DMS 273 (cell line): ENCODE results near the gene ALK.

ENCODE experiments used
- DNase-seq: peaks from one replicate; lab custom pipeline; 2025; ENCODE audit not compliant: unreplicated experiment; lab: John Stamatoyannopoulos, UW

Gene ALK

DNA sequence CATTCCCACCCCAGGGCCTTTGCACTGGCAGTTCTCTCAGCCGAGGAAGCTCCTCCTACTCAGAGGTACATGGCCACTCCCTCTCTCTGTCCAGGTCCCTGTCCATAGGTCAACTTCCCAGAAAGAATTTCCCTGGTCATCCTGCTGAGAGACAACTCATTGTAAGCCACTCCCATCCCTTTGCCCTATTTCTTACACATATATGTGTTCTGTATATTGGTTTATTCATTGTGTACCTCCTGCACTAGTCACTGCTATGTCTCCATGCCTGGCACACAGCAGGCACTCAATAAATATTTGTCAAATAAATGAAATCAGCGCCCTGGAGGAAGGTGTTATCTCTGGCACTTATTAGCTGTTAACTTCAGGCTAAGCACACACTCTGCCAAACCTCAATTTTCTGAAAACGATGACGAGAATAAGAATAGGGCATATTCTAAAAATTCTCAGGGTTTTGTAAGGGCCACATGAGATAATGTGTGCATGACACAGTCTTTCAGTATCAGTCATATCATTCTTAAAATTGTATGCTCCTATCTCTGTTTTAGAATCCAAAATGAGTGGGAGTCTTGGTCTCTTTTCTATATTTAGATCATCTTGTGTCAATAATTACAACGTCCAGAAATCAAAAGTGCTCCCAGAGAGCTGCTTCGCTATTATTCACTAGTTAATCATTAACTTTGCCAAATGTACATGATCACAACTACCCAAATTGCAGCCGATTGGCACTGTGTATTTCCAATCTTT is 198.0 kb downstream of the ALK start:
- DNase-seq = no peak

DNA sequence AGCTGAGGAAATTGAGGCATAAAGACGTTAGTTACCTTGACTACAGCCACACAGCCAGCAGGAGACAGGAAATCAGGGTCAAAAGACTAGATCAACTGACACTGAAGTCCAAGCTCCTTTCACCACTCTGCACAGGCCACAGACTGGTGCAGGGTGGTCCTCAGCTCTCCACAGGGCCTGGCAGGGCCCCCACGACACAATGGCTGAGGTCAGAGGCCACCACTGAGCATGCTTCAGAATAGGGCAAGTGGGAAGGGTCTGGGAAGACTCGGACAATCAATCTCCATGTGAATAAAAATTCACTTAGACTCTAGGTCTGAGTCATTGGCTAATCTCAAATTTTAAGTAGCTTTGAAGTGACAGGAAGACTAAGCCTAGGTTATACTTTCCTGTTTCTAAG is 201.7 kb downstream of the ALK start:
- DNase-seq = no peak

DNA sequence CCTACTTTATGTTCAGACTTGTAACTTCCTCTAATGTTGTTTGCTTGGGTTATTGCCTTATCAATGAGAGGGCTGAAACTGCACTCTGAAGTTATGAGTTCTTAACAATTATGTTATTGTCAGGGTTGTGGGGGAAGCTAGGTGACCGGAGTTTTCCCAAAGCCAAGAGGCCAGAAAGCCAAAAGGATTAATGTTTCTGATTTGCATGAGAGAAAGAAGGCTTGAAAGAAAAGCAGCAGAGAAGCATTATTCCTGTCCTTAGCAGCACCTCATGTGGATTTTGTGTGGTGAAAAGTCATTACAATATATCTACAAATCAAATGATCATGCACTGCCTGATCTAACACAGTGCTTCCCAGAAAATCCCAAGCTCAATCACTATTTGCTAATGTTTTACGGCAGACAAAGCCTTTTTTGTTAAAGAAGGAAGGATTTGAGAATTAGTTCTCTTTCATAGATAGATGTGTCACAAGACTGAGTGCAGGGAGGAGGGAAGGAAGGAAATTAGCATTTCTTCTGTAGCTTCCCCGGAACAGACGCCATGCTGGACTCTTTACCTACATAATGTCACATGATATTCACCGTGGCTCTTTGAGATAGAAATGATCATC is 203.2 kb downstream of the ALK start:
- DNase-seq = no peak

DNA sequence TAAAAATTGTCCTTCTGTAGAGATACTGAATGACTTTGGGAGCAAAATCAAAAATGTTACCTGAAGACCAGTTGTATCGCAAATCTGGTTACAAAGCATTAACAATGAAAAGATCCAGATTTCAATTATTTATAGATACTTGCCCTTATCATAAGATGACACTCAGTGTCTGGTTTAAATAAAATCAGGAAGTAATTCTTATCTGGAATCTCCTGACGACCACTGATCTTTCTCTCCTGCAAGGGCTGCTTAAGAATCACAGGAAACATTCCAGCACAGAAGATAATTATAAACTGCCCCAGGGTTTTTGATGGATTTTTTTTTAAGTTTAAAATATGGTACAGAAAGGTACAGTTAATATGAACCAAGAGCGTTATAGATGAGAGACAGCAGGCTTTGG is 205.7 kb downstream of the ALK start:
- DNase-seq = no peak

DNA sequence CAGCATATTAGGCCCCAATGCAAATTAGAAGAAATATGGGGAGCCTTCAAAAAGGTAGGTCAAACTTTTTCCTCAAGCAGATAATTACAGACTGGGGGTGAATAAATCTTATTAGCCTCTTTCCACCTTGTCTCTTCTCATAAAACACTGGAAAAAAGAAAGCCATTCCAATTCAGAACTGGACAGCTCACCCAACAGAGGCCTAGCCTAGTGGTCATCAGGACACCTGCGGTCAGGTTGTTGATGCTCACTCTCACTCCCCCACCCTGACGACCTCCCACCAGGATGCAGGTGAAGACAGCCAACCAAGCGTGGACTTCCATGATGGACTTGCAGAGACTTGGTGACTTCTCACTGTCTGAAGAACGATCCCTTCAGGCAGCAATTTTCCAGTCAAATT is 207.1 kb downstream of the ALK start:
- no peak for DNase-seq

GRCh38 chr2:29706171-29706720 is 215.1 kb downstream of the ALK start:
- DNase-seq = peak; percentile 98

DNA sequence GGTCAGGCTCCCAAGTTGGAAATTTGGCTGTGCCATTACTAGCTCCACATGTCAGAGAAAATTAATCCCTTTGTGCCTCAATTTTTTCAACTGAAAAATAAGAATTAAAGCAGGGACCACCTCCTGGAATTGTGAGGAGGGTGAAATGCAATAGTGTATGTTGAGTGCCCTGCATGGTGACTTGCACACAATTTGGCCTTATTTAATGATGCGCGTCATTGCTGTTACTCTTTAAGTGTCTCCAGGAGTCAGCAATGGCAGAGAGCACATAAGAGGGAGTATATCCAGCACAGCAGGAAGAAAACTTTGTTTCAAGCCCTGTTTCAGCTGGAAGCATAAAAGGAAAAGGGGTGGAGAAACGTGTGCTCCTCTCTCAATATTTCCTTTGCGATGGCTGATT is 215.8 kb downstream of the ALK start:
- DNase-seq = no peak

DNA sequence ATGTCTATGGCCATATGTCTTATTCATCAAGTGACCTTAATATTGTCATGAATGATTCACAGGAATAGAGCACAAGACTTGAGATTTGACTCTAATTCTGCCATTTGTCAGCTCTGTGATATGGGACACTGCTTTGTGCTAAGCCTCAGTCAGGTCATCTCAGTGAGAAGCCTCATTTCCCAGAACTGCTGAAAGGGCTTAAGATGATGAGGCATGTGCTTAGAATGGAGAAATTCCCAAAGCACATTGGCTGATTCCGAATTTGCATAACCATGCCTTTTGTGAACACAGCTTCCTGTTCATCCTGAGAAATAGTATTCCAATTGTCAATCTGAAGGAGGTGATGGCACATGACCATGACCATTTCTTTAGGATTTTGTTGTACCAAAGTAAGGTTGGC is 218.1 kb downstream of the ALK start:
- peak; percentile 85 for DNase-seq

DNA sequence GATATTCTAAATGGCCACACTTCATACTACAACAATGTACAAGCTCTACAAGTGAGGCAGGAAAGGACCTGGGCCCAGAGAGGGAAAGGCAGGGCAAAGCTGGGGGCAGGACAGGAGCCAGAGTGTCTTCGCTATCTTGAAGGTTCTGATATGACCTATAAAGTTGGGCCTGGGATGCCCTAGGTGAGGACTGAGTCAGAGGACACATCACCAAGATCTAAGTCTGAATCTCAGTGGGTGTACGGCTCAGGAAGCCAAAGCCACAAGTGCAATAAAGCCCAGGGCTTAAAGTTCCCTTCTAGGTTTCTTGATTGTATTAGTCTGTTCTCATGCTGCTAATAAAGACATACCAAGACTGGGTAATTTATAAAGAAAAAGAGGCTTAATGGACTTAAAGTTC is 219.1 kb downstream of the ALK start:
- no peak for DNase-seq

GRCh38 chr2:29700560-29700959 is 220.8 kb downstream of the ALK start:
- DNase-seq = no peak

GRCh38 chr2:29699045-29699444 is 222.3 kb downstream of the ALK start:
- no peak for DNase-seq

GRCh38 chr2:29698216-29698615 is 223.2 kb downstream of the ALK start:
- DNase-seq = no peak

DNA sequence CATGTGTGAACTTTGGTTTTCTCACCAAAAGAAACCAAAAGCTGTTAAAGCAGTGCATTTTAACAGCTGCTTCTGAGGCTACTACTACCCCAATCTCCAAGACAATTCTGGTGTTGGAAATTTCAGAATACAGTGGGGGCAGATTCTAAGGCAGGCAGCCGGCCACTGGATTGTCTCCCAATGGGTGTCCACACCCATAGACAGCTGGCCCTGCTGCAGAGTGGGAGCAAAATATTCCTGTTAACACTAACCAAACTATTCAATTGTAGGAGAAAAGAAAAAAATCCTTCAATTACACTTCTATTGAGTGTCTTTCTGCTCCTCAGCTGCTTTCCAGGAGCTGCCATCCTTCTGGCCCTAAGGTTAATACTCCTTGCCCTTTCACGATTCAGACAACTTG is 223.7 kb downstream of the ALK start:
- no peak for DNase-seq

DNA sequence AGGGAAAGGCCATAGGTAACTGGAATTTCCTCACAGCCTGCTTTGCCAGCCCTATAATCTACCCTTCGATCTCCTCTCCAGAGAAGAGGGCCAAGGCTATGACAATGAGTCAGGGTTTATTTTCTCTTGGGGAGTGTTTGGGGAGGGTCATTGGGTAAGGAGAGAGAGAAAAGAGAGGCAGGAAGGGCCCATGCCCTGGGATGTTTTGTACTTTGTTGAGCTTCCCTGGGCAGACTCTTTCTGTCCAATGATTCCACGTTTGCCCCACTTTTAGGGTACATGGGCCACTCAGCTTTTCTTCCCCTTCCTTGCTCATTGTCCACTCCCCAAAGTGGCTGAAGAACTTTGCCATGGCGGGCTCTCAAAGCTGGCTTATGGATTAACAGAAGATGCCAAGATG is 224.2 kb downstream of the ALK start:
- no peak for DNase-seq

DNA sequence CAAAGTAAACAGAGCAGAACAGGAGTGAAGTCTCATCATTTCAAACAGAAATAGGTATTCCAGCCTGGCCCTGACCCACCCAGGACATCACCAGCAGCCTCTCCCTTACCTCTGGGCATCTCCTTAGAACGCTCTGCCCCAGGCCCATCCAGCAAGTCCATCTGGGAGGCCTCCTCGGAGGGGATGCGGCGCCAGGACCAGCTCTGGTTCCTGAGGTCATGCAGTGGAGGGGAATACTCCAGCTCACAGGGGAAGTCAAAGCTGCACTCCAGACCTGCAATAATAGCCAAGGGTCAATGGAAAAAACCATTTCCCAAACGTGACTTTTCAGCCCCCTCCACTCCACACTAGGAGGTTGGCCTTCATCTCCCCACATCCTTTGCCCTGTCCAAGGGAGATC is 226.6 kb downstream of the ALK start:
- DNase-seq = no peak

DNA sequence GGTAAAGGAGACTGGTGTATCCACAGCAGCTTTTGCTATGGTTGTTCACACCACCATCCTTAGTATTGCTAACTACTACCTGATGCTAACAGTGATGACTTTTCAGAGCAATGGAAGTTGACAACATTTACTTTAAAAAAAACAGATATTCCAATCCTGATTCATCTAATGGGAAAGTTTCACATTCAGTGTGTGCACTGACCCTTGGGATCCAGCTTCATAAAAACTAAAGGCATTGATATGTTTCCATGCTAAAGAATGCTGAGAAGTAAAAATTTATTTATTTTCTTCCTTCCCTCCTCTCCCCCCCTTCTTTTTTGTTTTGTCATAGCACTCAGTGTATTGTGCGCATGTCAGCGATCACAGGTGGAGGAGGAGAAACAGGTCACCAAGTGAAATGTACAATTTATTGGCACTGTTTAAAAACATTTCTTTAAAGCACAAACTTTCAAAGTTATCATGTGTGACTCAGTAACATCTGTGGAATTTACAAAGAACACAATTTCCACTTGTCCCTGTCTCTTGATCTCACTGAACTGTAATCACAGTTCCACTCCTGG is 229.9 kb downstream of the ALK start:
- no peak for DNase-seq

DNA sequence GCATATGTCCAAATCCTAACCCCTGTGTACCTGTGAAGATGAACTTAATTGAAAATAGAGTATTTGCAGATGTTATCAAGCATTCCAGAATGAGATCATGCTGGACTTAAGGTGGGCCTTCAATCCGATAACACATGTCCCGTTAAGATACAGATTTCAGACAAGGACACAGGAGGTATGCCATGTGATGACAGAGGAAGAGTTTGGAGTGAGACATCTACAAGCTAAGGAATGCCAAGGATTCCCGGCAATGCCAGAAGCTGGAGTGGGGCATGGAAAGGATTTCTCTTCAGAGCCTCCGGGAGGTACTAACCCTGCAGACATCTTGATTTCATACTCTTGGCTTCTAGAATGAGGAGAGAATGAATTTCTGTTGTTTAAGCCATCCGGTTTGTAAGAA is 231.7 kb downstream of the ALK start:
- no peak for DNase-seq

DNA sequence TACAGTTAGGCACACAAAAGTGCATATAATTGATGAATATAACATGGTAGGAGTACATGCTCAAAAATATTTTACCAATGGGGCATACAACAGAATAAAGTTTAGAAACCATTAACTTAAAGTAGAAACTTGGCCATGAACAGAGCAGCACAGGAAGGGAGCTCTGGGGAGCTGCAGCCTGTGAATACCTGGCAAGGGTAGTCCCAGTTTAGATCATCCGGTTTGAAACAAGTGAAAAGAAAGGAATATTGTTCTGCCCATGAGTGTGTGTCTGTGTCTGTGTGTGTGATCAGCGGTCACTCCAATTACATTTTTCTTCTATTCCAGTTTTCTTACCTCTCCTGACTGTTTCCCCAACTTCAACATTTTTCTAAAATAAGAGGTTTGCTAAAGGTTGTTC is 233.0 kb downstream of the ALK start:
- DNase-seq = no peak

DNA sequence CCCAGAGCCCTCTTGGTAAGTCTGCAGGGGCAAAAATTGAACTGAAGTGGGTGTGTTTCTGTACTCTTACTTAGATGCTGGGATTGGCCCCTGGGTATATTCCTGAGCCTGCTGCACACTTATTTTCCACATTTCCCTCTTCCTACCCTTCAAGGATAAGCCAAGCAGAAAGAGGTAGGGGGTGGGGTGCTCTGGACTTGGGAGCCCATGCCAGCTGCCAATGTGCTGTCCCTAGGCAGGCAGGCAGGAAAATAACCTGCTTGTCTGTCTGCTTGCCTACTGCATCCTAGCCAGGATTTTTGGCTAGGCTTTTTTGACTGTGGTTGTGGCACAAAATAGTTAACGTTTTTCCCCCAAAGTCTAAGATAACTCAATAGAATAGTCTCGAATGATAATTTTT is 234.3 kb downstream of the ALK start:
- peak; percentile 48 for DNase-seq

DNA sequence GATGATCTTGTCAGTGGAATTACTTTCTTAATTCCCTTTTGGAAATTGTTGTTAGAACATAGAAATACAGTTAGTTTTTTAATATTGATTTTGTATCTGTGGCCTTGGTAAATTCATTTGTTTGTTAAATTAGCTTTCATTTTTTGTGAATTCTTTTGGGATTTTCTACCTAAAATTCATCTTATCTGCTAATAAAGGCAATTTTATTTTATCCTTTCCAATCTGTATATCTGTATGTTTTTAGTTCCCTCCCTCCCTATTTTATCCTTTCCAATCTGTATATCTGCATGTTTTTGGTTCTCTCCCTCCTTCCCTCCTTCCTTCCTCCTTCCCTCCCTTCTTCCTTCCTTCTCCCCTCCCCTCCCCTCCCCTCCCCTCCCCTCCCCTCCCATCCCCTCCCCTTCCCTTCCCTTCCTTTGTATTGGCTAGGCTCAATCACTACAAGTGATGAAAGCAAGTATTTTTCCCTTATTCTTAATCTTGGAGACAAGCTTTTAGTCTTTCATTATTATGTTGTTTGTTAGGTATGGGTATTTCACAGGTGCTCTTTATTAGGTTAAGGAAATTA is 244.4 kb downstream of the ALK start:
- DNase-seq = no peak

- DNase-seq = no peak
Measured at GRCh38 chr2:29664578-29664977, 256.8 kb downstream of the ALK start.

DNA sequence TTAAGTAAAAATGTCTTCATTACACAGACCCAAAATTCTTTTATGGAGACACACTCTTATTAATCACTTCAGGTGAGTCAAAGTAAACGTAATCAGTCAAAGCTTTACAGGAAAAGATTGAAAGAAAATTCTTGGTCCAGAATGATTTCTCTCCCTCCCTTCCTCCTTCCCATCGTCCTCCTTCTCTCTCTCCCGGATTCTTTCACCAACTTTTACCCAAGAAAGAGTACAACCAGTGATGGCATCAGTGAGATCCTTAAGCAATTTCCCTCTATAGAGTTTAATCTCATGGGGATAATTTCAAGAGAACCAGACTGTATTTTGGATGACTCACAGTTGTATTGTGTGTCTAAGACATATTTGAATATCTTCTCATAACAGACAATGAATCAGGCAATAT is 258.1 kb downstream of the ALK start:
- DNase-seq = no peak
